Measurements from ENCODE around the gene SARDH. TPM values are rescaled to one million over a fixed set of nuclear protein-coding genes. Genes with fewer than 3 reads are reported as not detected.
A peak's percentile ranks its signal among the peaks of the same experiment; 100 is the strongest.

Gene SARDH
- total RNA-seq, 1 donor from 2014 or later: 5.0 TPM

DNA sequence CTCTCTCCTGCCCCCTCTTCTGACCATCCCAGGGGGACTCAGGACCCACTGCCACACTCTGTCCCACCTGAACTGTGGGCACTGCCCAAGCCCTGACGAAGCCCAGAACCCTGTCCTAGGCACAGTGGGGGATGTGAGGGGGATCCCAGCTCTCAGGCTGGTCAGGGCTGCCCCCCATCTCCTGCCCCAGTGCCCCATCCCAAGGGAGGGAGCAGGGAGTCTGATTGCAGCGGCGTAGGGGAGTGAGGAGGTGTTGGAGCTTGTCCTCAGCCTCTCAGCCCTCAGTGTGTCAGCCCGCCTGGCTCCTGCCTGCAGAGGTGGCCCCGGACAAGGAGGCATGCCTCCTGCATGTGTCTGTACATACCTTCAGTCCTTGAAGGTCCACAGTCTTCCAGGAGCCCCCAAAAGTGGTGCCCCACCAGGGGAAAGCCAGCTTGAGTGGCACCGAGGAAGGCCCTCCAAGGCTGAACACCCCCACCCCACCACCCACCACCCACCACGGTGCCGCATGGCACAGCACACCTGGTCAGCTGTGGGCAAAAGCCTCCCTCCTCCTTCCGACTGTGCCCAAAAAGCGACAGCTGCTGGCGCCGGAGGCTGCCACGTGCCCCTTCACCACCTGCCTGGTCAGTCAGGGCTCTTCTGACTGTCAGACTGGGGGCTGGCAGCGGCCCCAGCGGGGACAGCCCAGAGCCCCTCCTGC, 930 bp downstream of the SARDH start:
- Mint-ChIP-seq H3K27ac (ENCODE audit: unreplicated experiment) (no peak overlapping the region), H3K4me3 (ENCODE audit: unreplicated experiment) (no peak overlapping the region), H3K27me3 (ENCODE audit: unreplicated experiment) (peaks cover 4% of the 10 kb centered on the region), H3K36me3 (ENCODE audit: low read depth, unreplicated experiment) (peaks cover 4% of the 10 kb centered on the region), H3K4me1 (ENCODE audit: unreplicated experiment) (peaks cover 3% of the 10 kb centered on the region), H3K9me3 (ENCODE audit: unreplicated experiment) (no peaks in the 10 kb centered on the region)
- DNase-seq (ENCODE audit: low spot score): no peak
- TF ChIP-seq, protein P1, sequence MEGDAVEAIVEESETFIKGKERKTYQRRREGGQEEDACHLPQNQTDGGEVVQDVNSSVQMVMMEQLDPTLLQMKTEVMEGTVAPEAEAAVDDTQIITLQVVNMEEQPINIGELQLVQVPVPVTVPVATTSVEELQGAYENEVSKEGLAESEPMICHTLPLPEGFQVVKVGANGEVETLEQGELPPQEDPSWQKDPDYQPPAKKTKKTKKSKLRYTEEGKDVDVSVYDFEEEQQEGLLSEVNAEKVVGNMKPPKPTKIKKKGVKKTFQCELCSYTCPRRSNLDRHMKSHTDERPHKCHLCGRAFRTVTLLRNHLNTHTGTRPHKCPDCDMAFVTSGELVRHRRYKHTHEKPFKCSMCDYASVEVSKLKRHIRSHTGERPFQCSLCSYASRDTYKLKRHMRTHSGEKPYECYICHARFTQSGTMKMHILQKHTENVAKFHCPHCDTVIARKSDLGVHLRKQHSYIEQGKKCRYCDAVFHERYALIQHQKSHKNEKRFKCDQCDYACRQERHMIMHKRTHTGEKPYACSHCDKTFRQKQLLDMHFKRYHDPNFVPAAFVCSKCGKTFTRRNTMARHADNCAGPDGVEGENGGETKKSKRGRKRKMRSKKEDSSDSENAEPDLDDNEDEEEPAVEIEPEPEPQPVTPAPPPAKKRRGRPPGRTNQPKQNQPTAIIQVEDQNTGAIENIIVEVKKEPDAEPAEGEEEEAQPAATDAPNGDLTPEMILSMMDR (IDR thresholded peaks at IDR 0.05; ENCODE audit: unreplicated experiment): no peak

DNA sequence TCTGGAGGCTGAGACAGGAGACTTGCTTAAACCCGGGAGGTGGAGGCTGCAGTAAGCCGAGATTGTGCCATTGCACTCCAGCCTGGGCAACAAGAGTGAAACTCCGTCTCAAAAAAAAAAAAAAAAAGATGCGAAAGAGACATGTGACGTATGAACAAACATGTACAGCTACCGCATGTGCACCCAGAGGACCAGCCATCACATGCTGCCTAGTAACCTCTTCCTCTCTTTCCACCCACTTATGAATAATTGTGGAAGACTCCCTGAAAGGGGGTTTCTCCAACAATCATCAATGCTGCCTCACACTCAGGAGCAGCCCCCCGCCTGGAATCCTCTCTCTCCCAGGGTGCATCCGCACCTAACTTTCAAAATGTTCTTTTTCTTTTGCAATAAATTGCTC, 2.2 kb downstream of the SARDH start:
- H3K4me1 Mint-ChIP-seq (ENCODE audit: unreplicated experiment): peaks cover 3% of the 10 kb centered on the region
- TF ChIP-seq, protein P1 (IDR thresholded peaks at IDR 0.05; ENCODE audit: unreplicated experiment): no peak
- peaks cover 4% of the 10 kb centered on the region for H3K36me3 Mint-ChIP-seq (ENCODE audit: low read depth, unreplicated experiment)
- no peaks in the 10 kb centered on the region for H3K9me3 Mint-ChIP-seq (ENCODE audit: unreplicated experiment)
- H3K27ac Mint-ChIP-seq (ENCODE audit: unreplicated experiment): no peak overlapping the region
- peaks cover 4% of the 10 kb centered on the region for H3K27me3 Mint-ChIP-seq (ENCODE audit: unreplicated experiment)
- H3K4me3 Mint-ChIP-seq (ENCODE audit: unreplicated experiment): no peak overlapping the region
- no peak for DNase-seq (ENCODE audit: low spot score)

DNA sequence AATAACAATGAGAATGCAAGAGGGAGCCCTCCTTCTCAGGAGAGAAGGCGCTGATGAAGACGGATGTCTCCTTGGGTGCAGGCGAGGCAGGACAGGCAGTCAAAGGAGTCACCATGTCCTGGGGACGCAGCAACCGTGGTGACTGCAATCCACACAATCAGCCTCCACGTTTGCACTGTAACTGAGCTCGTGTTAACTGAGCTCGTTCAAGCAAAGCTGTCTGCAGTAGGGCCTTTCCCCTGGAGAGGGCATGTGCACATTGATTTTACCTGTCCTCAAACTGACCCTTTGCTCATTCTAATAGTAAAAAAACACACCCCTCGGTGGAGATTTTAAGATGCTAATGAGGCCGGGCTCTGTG, 2.8 kb downstream of the SARDH start:
- H3K27me3 Mint-ChIP-seq (ENCODE audit: unreplicated experiment): peaks cover 4% of the 10 kb centered on the region
- H3K4me1 Mint-ChIP-seq (ENCODE audit: unreplicated experiment): peaks cover 3% of the 10 kb centered on the region
- TF ChIP-seq, protein P1 (IDR thresholded peaks at IDR 0.05; ENCODE audit: unreplicated experiment): no peak
- no peaks in the 10 kb centered on the region for H3K9me3 Mint-ChIP-seq (ENCODE audit: unreplicated experiment)
- peaks cover 4% of the 10 kb centered on the region for H3K36me3 Mint-ChIP-seq (ENCODE audit: low read depth, unreplicated experiment)
- H3K27ac Mint-ChIP-seq (ENCODE audit: unreplicated experiment): no peak overlapping the region
- no peak overlapping the region for H3K4me3 Mint-ChIP-seq (ENCODE audit: unreplicated experiment)
- no peak for DNase-seq (ENCODE audit: low spot score)

DNA sequence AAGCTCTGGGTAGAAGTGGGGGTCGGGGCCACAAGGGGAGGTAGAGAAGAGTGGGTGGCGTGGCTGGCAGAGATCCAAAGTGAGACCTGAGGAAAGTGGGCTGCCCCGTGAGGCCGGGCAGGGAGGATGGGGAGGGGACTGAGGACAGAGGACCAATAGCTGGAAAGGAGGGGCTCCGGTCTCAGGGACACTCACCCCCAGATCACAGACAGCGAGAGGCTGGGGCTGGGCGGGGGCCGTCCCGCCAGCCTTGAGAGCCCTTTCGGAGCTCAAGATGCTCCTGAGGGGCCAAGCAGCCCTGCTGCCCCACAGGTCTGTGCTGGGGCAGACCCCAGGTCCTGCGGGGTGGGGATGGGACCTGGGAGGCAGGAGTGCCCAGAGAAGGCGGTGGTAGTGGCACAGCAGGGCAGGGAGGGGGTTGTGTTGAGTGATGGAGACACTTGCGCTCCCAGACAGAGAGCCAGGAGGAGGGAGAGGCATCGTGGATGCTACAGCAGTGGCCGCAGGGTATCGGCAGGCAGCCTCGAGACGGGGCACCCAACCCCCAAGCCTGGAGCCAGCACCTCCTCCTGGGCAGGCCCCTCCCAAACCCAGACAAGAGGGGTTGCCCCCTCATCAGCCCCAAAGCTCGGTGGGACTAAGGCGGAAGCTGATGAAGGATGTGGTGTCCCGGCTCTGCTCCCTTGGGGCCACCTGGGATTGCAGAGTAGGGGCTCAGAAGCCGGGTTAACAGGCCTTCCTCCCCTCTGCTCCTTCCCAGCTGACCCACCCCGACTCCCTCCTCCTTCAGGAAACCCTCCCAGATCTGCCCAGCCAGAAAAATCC, 3.4 kb downstream of the SARDH start:
- Mint-ChIP-seq H3K9me3 (ENCODE audit: unreplicated experiment) (no peaks in the 10 kb centered on the region), H3K4me3 (ENCODE audit: unreplicated experiment) (peak overlapping the region; percentile 33), H3K27ac (ENCODE audit: unreplicated experiment) (no peak overlapping the region), H3K4me1 (ENCODE audit: unreplicated experiment) (peaks cover 3% of the 10 kb centered on the region), H3K36me3 (ENCODE audit: low read depth, unreplicated experiment) (peaks cover 4% of the 10 kb centered on the region), H3K27me3 (ENCODE audit: unreplicated experiment) (peaks cover 4% of the 10 kb centered on the region)
- no peak for DNase-seq (ENCODE audit: low spot score)
- TF ChIP-seq, protein P1 (IDR thresholded peaks at IDR 0.05; ENCODE audit: unreplicated experiment): no peak
